Astrocyte (in vitro differentiated cells and primary cell): ENCODE results near the gene IFNGR2. TPM values are rescaled to one million over a fixed set of nuclear protein-coding genes. Genes with fewer than 3 reads are reported as not detected.

Experiments used
- DNase-seq: peaks from one replicate; pipeline ENCODE4 v3.0.0-alpha.2; 2010; ENCODE audit warnings: low read depth
- FAIRE-seq: peaks from 2 replicates; lab custom pipeline; 2011; peaks lifted over from hg19 to GRCh38; lab: Jason Lieb, UNC
- H2AFZ ChIP-seq: 2 replicates; pipeline ENCODE4 v1.6.0; 2012; ENCODE audit warnings: low read depth, low read length, inconsistent platforms
- H3K27ac ChIP-seq: 2 replicates; pipeline ENCODE4 v1.5.1; 2011; ENCODE audit warnings: low read depth, low read length, inconsistent platforms
- H3K27me3 ChIP-seq: 2 replicates; pipeline ENCODE4 v1.6.0; 2011; ENCODE audit warnings: low read length, inconsistent platforms; ENCODE audit not compliant: insufficient read depth
- H3K36me3 ChIP-seq: 2 replicates; pipeline ENCODE4 v1.5.1; 2011; ENCODE audit warnings: low read length, inconsistent platforms; ENCODE audit not compliant: insufficient read depth
- H3K4me1 ChIP-seq: 2 replicates; pipeline ENCODE4 v1.5.1; 2011; ENCODE audit warnings: low read length, inconsistent platforms; ENCODE audit not compliant: insufficient read depth
- H3K4me2 ChIP-seq: 2 replicates; pipeline ENCODE4 v1.6.0; 2012; ENCODE audit warnings: low read length, inconsistent platforms
- H3K4me3 ChIP-seq: 2 replicates; pipeline ENCODE4 v1.5.1; 2011; ENCODE audit warnings: low read depth, mild to moderate bottlenecking, low read length, inconsistent platforms; ENCODE audit not compliant: insufficient read depth
- H3K79me2 ChIP-seq: 2 replicates; pipeline ENCODE4 v1.6.0; 2012; ENCODE audit warnings: mild to moderate bottlenecking, low read length, inconsistent platforms; ENCODE audit not compliant: insufficient read depth
- H3K9ac ChIP-seq: 2 replicates; pipeline ENCODE4 v1.6.0; 2012; ENCODE audit warnings: mild to moderate bottlenecking, low read length, inconsistent platforms
- H3K9me3 ChIP-seq: 2 replicates; pipeline ENCODE4 v1.5.1; 2012; ENCODE audit warnings: low read depth, mild to moderate bottlenecking, low read length, inconsistent platforms; ENCODE audit not compliant: insufficient read depth
- H4K20me1 ChIP-seq: 2 replicates; pipeline ENCODE4 v1.6.0; 2012; ENCODE audit warnings: low read length, inconsistent platforms; ENCODE audit not compliant: insufficient read depth
- H3K27ac Mint-ChIP-seq: one replicate; pipeline ENCODE4 v1.8.0; 2021; ENCODE audit warnings: mild to moderate bottlenecking, mixed read lengths; ENCODE audit not compliant: unreplicated experiment
- H3K27me3 Mint-ChIP-seq: one replicate; pipeline ENCODE4 v1.8.0; 2021; ENCODE audit warnings: low read depth, mixed read lengths; ENCODE audit not compliant: unreplicated experiment
- H3K36me3 Mint-ChIP-seq: one replicate; pipeline ENCODE4 v1.8.0; 2021; ENCODE audit warnings: low read depth, mixed read lengths; ENCODE audit not compliant: unreplicated experiment
- H3K4me1 Mint-ChIP-seq: one replicate; pipeline ENCODE4 v1.8.0; 2021; ENCODE audit warnings: low read depth, mixed read lengths; ENCODE audit not compliant: unreplicated experiment
- H3K4me3 Mint-ChIP-seq: one replicate; pipeline ENCODE4 v1.8.0; 2021; ENCODE audit warnings: mild to moderate bottlenecking, moderate library complexity, mixed read lengths; ENCODE audit not compliant: unreplicated experiment
- H3K9me3 Mint-ChIP-seq: one replicate; pipeline ENCODE4 v1.8.0; 2021; ENCODE audit warnings: mild to moderate bottlenecking, mixed read lengths; ENCODE audit not compliant: unreplicated experiment
- CTCF ChIP-seq: IDR thresholded peaks from 2 replicates; pipeline ENCODE4 v1.5.1; 2011; ENCODE audit warnings: low read depth, mild to moderate bottlenecking, inconsistent platforms, low read length, moderate library complexity; ENCODE audit not compliant: insufficient read depth
- EZH2 ChIP-seq: IDR thresholded peaks from 2 replicates; pipeline ENCODE4 v1.6.1; 2012; ENCODE audit warnings: mild to moderate bottlenecking, low read length, inconsistent platforms; ENCODE audit not compliant: insufficient read depth
- total RNA-seq: library from RNA; stranded (reverse); gene quantifications from 2 replicates; pipeline ENCODE4 v1.2.1, GENCODE V29; 2021

Gene IFNGR2
- total RNA-seq, 1 donor from 2014 or later: 58.9 TPM

- no peaks in the 10 kb centered on the region for H3K27me3 ChIP-seq
- no peaks in the 10 kb centered on the region for H3K27me3 Mint-ChIP-seq
- H3K9me3 Mint-ChIP-seq: peaks cover 28% of the 10 kb centered on the region
- H3K9me3 ChIP-seq: peaks cover 23% of the 10 kb centered on the region
- no peak overlapping the region for H3K9ac ChIP-seq
- H4K20me1 ChIP-seq: no peaks in the 10 kb centered on the region
- H2AFZ ChIP-seq: no peak overlapping the region
- no peak overlapping the region for H3K4me3 ChIP-seq
- peaks cover 4% of the 10 kb centered on the region for H3K4me1 ChIP-seq
- H3K4me2 ChIP-seq: no peak overlapping the region
- TF ChIP-seq CTCF (no peak), EZH2 (no peak)
- DNase-seq (no peak), FAIRE-seq (no peak)
- no peaks in the 10 kb centered on the region for H3K4me1 Mint-ChIP-seq
- no peak overlapping the region for H3K27ac Mint-ChIP-seq
- peaks cover 12% of the 10 kb centered on the region for H3K36me3 Mint-ChIP-seq
- no peaks in the 10 kb centered on the region for H3K36me3 ChIP-seq
- H3K4me3 Mint-ChIP-seq: no peak overlapping the region
- no peak overlapping the region for H3K27ac ChIP-seq
- H3K79me2 ChIP-seq: no peaks in the 10 kb centered on the region
Measured at GRCh38 chr21:33371366-33371765, 31.8 kb upstream of the IFNGR2 start.

- FAIRE-seq (no peak), DNase-seq (no peak)
- no peaks in the 10 kb centered on the region for H3K4me1 Mint-ChIP-seq
- Histone ChIP-seq H4K20me1 (no peaks in the 10 kb centered on the region), H3K4me3 (no peak overlapping the region), H3K9ac (no peak overlapping the region), H3K27me3 (no peaks in the 10 kb centered on the region), H3K27ac (no peak overlapping the region), H3K4me2 (no peak overlapping the region), H3K36me3 (no peaks in the 10 kb centered on the region), H3K79me2 (no peaks in the 10 kb centered on the region), H3K9me3 (peaks cover 15% of the 10 kb centered on the region), H3K4me1 (peaks cover 4% of the 10 kb centered on the region), H2AFZ (no peak overlapping the region)
- H3K27ac Mint-ChIP-seq: no peak overlapping the region
- peaks cover 8% of the 10 kb centered on the region for H3K36me3 Mint-ChIP-seq
- H3K27me3 Mint-ChIP-seq: peaks cover 2% of the 10 kb centered on the region
- H3K9me3 Mint-ChIP-seq: peaks cover 22% of the 10 kb centered on the region
- no peak for TF ChIP-seq CTCF
- TF ChIP-seq EZH2: no peak
- no peak overlapping the region for H3K4me3 Mint-ChIP-seq
Measured at GRCh38 chr21:33372582-33372981, 30.6 kb upstream of the IFNGR2 start.

GRCh38 chr21:33373451-33373850, 29.8 kb upstream of the IFNGR2 start:
- H2AFZ ChIP-seq: no peak overlapping the region
- Mint-ChIP-seq H3K27ac (no peak overlapping the region), H3K4me1 (no peaks in the 10 kb centered on the region), H3K9me3 (peaks cover 19% of the 10 kb centered on the region), H3K4me3 (no peak overlapping the region), H3K36me3 (peaks cover 6% of the 10 kb centered on the region), H3K27me3 (peaks cover 2% of the 10 kb centered on the region)
- H3K79me2 ChIP-seq: no peaks in the 10 kb centered on the region
- no peaks in the 10 kb centered on the region for H4K20me1 ChIP-seq
- no peaks in the 10 kb centered on the region for H3K27me3 ChIP-seq
- H3K9ac ChIP-seq: no peak overlapping the region
- no peak overlapping the region for H3K27ac ChIP-seq
- H3K4me1 ChIP-seq: peaks cover 4% of the 10 kb centered on the region
- H3K9me3 ChIP-seq: peaks cover 9% of the 10 kb centered on the region
- no peak for FAIRE-seq
- no peak overlapping the region for H3K4me3 ChIP-seq
- H3K36me3 ChIP-seq: no peaks in the 10 kb centered on the region
- no peak overlapping the region for H3K4me2 ChIP-seq
- TF ChIP-seq EZH2 (no peak), CTCF (no peak)
- no peak for DNase-seq
